Adipose tissue (tissue), 3 donors: ENCODE data around the gene AK9. TPM values are rescaled to one million over a fixed set of nuclear protein-coding genes. Genes with fewer than 3 reads are reported as not detected.
"Not testable (repeated sequence)": the region's sequence is repeated elsewhere in the genome, so short reads cannot be mapped to it uniquely, and the experiment has no call there.

Experiments
- H3K27ac ChIP-seq: one replicate; pipeline ENCODE4 v1.5.1; 2013; ENCODE audit warnings: low read depth, low read length
- WGBS, 3 donors: extraction: QIAGEN DNeasy Blood & Tissue Kit; methylation state at CpG; one replicate each; pipeline ENCODE4 v1.1.7; 2013; 5-methylcytosine and 5-hydroxymethylcytosine counted together
- polyA plus RNA-seq, 3 donors: library from polyadenylated mRNA; stranded (reverse); fragments of 200-250 nt; gene quantifications; one replicate each; pipeline ENCODE4 v1.2.3, GENCODE V29; 2013
- donor health status: healthy with polysubstance abuse.
- donor health status: Bipolar disorder and iron deficiency.
- donor health status: healthy.

The AK9 gene
- polyA plus RNA-seq, 3 donors, result 2.3 to 3.7 (median 2.8) TPM

DNA sequence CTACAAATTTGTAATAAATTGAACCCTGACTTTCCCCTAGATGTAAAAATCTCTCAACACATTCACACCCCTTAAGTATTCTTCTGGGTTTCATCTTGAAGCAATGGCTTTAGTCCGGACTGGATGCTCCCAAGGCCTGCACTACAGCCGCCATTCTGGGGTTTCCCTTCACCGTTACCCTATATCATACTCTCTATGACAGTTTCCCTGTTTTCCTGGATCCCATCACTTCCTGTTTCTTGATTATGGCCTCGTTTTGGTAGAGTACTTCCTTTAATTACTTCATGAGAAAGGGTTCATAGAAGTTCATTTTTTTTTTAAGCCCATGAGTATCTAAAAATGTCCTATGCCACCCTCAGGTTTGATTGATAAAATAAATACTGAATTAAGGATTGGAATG is 11.8 kb upstream of the AK9 start:
- 45 to 75% (median 47%) methylated on average over 4 of the region's 4 CpGs for WGBS, 3 donors
- no peak overlapping the region for H3K27ac ChIP-seq

DNA sequence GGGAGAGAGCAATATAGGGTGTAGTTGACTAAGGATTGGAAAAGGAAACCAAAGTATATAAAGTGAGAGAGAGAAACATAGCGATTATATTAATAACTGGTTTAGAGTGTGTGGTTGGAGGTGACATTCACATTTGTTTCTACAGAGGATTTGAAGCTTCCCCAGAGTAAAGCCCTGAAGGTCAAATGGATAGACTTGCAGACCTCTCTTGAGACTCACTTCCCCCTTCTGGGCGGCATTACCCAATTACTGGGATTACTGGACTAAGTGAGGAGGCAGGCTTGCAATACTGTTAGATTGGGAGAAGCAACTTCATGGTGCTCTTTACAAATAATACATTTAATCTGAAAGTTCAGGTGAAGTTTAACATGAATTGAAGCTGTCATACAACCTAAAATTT is 10.8 kb upstream of the AK9 start:
- 57 to 98% (median 70%) methylated on average over 2 of the region's 2 CpGs for WGBS, 3 donors
- H3K27ac ChIP-seq, result no peak overlapping the region

DNA sequence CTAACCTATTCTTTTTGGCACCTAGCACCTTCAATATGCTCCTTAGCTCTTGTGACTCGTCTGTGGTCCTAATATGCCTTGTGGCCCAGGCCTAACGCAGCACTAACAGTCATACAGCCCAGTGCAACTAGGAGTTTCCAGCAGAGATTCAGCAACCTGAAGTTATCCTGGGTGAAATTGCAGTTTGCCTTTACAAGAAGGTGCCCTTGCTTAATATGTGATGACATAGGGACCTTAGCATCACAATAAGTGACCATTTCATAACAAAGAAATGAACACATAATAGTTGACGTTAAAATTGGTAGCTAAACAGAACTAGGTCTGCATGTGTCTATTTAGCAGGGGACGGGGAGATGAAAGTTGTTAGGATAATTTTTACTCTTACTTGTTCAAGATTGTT is 10.2 kb upstream of the AK9 start:
- no peak overlapping the region for H3K27ac ChIP-seq
- WGBS, 3 donors, result 68 to 89% (median 78%) methylated on average over 4 of the region's 4 CpGs

DNA sequence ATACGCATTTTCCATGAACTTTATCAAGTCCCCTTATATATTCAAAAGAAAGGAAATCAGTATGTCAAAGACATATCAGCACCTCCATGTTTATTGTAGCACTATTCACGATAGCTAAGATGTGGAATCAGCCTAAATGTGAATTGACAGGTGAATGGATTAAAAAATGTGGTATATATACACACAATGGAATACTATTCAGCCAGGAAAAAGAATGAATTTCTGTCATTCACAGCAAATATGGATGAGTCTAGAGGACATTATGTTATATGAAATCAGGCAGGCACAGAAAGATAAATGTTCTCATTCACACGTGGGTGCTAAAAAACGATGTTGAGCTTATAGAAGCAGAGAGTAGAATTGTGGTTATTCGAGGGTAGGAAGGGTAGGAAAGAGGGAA is 5.4 kb upstream of the AK9 start:
- H3K27ac ChIP-seq, result no peak overlapping the region
- whole genome bisulfite sequencing, 3 donors, result 97 to 98% (median 97%) methylated on average over 5 of the region's 5 CpGs

DNA sequence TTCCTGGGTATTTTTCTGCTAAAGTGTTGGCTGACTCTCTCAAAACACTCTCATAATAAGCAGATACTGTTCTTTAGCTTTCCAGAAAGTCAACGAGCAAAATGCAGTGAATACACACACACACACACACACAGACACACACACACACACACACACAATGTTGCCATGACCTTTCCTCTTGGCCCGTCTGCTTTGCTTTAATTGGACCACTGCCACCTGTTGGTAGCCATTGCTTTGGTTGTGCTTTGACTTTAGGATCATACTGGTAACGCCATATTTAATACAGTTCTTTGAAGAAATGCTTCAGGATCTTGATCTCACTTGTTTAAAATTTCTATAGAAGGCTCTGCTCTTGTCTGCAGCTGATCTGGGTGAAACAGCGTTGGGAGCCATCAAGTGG is 4.5 kb upstream of the AK9 start:
- 55 to 64% (median 63%) methylated on average over 4 of the region's 4 CpGs for WGBS, 3 donors
- H3K27ac ChIP-seq, result no peak overlapping the region

DNA sequence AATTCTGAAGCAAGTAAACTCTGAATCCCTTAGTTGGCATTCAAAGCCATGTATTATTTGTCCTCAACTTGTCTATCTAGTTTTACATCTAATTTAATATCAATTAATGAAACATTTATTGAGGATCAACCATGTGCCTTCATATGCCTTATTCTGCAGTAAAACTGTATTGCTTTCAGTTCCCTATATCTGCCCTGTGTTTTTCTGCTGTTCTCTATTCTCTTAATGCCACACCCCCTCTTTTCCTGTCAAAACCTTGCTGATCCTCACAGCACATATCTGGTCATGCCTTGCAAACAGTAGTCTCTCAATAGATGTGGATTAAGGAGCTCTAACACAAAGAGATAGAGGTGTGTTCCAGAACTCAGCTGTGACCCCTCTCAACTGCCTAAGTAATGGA is 2.1 kb upstream of the AK9 start:
- H3K27ac ChIP-seq, result no peak overlapping the region

DNA sequence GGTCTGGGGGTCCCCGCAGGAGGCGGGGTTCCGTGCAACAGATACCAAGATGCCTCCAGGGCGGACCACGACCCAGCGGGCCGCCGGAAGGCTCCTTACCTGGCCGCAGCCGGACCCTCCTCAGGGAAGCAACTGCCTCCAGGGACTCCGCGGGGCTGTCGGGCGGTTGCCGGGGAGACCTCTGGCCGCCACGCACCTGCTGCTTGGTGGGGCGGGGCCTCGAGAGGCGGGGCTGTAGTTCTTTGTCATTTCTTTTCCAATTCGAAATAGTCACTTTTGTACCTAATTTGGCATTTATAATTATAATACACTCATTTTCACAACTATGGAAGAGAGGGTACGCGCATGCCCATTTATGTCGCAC is 647 bp downstream of the AK9 start:
- no peak overlapping the region for H3K27ac ChIP-seq
- 0 to 1% (median 1%) methylated on average over 24 of the region's 24 CpGs for WGBS, 3 donors

DNA sequence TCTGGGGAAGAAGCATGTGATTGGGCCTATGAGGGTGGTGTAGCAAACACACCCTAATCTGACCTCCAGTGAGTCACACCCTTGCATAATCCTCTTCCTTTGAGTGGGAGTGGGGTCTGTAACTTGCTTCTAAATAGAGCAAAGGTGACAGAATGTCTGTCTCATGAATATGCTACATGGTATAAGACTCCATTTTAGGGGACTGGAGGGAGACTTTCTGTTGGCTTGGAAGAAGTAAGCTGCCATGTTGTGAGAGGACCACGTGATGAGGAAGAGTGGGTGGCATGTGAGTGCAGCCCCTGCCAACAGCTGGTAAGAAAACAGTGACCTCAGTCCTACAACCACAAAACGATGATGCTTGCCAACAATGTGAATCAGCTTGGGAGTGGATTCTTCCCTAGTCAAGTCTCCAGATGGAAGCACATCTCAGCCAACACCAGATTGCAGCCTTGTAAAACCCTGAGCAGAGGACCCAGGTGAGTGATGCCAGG is 3.7 kb downstream of the AK9 start:
- WGBS, 3 donors, result 41 to 44% (median 41%) methylated on average over 2 of the region's 2 CpGs
- no peak overlapping the region for H3K27ac ChIP-seq

DNA sequence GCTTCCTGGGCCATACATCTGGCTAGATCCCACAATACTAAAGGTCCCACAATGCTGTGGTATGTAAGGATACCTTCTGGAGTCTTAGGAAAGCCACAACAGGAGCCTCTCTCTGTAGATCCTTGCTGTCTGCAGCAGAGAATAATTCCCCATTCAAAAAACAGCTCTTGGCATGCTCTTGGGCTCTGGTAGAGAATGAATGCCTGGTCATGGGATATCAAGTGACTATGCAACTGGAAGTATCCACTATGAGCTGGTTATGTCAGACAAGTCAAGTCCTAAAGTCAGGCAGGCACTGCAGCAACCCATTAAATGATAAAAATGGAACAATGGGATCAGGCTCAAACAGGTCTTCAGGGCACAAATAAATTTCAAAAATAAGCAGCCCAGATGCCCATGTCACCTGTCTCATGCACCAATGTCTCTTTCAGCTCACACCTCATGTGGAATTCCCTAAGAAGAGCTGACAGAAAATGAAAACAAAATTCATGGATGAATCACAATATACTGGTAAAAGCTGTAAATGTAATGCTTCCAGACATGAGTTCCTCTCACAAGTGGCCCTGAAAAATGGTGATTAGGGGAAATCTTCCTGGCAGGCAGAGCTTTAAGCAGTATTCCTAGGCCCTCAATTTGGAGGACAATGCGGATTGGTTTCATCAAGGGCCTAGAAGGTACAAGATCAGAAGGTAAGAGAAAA is 4.3 kb downstream of the AK9 start:
- 88 to 96% (median 96%) methylated on average over 1 of the region's 1 CpG for WGBS, 3 donors
- no peak overlapping the region for H3K27ac ChIP-seq

DNA sequence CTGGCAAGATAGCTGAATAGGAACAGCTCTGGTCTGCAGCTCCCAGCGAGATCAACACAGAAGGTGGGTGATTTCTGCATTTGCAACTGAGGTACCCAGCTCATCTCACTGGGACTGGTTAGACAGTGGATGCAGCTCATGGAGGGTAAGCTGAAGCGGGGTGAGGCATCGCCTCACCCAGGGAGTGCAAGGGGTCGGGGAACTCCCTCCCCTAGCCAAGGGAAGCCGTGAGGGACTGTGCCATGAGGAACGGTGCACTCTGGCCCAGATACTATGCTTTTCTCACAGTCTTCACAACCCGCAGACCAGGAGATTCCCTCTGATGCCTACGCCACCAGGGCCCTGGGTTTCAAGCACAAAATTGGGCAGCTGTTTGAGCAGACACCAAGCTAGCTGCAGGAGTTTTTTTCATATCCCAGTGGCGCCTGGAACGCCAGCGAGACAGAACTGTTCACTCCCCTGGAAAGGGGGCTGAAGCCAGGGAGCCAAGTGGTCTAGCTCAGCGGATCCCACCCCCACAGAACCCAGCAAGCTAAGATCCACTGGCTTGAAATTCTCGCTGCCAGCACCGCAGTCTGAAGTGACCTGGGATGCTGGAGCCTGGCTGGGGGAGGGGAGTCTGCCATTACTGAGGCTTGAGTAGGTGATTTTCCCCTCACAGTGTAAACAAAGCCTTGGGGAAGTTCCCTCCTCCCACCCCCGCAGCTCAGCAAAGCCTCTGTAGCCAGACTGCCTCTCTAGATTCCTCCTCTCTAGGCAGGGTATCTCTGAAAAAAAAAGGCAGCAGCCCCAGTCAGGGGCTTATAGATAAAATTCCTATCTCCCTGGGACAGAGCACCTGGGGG is 12.1 kb downstream of the AK9 start:
- not testable (repeated sequence) for H3K27ac ChIP-seq
- 47 to 71% (median 58%) methylated on average over 14 to 15 of the region's 15 CpGs for WGBS, 3 donors

DNA sequence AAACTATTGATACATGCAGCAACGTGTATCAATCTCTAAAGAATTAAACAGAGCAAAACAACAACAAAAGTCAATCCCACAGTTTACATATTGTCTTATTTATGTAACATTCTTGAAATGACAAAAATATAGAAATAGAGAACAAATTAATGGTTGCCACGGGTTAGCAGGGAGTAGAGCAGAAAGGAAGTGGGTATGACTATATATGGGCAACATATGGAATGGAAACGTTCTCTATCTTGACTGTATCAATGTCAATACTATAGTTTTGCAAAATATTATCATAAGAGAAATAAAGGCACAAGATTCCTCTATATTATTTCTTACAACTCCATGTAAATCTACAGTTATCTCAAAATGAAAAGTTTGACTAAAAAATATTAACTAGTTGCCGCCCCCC is 12.8 kb downstream of the AK9 start:
- no peak overlapping the region for H3K27ac ChIP-seq
- WGBS, 3 donors, result 58 to 77% (median 73%) methylated on average over 4 of the region's 4 CpGs

DNA sequence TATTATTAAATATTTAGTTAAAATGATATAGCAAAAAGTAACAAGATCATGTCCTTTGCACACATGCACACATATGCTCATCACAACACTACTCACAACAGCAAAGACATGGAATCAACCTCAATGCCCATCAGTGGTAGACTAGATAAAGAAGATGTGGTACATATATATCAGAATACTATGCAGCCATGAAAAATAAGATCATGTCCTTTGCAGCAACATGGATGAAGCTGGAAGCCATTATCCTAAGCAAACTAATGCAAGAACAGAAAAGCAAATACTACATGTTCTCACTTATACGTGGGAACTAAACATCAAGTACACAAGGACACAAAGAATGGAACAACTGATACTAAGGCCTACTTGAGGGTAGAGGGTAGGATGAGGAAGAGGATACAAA is 14.3 kb downstream of the AK9 start:
- 79 to 100% (median 92%) methylated on average over 1 of the region's 1 CpG for whole genome bisulfite sequencing, 3 donors

DNA sequence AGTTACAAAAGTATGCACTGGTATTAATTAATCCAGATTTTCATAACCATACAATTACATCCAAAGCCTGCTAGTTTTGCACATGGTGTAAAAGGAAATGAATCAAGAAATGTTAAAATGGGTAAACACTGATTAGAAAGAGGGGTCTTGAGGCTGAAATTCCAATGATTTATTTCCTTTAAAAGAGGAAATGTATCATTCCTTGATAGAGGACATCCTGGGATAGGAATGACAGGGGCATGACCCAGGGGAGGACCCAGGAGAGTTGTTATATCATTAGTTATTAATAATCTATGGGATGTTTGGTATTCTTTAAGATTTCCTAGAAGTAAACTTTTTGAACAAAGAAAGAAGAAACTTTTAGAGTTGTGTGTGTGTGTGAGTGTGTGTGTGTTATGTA is 18.2 kb downstream of the AK9 start:
- no peak overlapping the region for H3K27ac ChIP-seq

More for the DNA sequence above, 14.3 kb downstream of the AK9 start:
- H3K27ac ChIP-seq, result no peak overlapping the region

DNA sequence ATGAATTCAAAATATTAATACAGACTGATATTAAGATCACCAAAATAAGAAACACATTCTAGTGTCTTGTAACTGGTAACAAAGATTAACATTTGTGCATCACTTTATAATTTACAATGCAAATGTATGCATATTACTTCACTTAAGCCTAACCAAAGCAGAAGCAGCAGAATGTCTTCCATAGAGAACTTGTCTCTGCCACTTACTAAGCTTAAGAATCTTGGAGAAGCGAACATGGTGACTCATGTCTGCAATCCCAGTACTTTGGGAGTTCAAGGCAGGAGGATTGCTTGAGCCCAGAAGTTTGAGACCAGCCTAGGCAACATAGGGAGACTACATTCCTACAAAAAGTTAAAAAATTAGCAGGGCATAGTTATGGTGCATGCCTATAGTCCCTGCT is 18.8 kb downstream of the AK9 start:
- WGBS, 3 donors, result 90 to 96% (median 93%) methylated on average over 1 of the region's 1 CpG
- no peak overlapping the region for H3K27ac ChIP-seq

DNA sequence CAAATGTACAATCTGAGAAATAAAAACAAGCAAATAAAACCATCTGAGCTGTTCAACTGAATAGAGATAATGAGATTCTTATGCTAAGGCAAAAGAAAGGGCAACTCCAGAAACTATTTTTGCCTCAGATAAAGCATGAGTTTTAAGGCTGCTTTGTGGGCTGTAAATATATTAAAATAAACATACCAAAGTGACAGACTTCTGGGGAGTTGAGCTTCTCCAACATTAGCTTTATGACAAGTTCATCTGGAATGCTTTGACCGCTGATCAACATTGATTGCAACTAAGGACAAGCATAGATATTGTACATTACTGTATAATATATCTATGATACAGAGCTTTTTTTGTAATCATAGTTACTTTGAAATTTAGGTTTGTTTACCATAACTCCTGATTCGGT is 19.3 kb downstream of the AK9 start:
- WGBS, 3 donors, result 79 to 82% (median 81%) methylated on average over 2 of the region's 2 CpGs
- no peak overlapping the region for H3K27ac ChIP-seq

DNA sequence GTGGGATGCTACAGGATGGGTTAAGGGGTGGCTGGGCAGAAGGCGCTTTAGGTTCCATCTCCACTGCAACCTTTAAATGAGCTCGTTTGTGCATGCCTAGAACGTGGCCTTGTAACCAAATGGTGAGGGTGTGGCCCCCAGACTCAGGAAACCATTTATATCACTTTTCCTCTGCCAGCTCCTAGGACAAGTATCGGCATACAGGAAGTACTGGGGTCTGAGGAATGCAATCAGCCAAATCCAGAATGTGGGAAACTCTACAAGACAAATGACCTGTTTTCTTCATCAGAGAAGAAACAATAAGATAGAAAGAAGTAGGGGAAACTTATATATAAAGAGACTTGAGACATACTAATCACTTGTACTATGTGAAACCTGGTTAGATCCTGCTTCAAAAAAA is 21.2 kb downstream of the AK9 start:
- no peak overlapping the region for H3K27ac ChIP-seq
- 71 to 74% (median 74%) methylated on average over 4 of the region's 4 CpGs for WGBS, 3 donors

DNA sequence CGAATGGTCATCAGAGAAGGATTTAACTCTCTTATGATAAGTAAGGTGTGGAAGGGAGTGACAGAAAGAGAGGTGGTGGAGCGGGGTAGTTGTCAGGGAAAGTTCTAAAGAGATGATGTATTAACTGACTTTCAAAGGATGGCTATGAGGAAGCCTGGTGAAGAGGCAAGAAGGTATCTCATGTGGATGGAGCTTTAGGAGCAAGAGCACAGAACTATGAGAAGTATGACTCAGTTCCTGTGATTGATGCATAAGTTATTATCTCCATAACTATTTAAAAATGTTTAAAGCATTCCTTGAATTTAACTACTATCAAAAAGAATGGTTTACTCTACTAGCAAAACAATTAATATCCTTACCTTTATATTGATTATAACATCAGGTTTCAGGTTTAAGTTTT is 28.8 kb downstream of the AK9 start:
- no peak overlapping the region for H3K27ac ChIP-seq
- WGBS, 3 donors, result 91 to 97% (median 94%) methylated on average over 2 of the region's 2 CpGs

DNA sequence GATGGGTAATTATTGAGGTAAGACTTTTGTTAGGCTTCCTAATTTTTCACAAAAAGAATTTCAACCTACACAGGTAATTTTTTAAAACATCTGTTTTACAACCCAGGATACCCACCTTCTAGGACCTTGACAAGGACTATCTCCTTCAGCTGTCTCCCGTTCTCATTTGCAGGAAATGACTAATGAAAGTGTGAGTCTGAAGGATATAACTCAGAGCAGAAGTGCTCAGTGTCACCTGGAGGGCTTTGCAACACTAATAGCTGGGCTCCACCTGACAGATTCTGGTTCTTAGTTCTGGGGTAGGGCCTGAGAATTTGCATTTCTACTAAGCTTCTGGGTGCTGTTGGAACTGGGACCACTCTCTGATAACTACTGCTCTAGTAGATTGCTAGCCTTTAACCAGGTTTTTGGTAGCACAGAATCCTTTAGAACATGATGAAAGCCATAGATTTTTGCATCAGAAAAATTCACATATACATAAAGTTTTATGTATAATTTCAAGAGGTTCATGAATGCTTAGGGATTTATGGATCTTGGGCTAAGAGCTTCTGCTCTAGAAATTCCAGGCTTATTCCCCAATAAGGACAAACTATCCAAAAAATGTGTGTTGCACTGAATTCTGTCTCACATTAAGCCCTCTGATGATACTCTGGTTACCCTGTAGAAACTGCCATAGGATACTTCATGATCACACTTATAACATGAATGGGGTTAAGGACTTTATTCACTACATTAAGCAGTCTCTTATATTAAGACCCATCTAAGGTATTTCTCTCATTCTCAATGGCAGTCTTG is 30.3 kb downstream of the AK9 start:
- no peak overlapping the region for H3K27ac ChIP-seq
- 22 to 59% (median 52%) methylated on average over 1 of the region's 1 CpG for WGBS, 3 donors

DNA sequence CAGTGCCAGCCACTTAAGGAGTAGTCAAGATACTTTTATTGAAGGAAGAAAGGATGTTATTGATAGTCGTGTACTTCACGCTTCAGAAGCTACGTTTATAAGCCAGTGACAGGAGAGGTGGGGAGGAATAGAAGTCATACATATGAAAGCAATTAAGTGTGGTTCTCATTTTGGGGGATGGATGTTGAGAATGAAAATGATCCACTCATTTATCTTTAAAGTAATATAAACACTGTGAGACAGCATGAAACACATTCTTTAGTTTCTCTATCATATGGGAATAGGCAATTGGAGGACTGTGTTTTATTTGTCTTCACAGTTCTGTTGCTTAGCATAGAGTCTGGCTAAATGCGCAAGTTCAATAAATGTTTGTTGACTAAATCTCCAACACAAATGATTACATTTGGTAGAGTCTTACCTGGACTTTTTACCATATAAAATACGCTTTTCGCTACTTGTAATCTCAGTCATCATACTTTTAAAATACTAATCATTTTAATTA is 35.2 kb downstream of the AK9 start:
- 90 to 93% (median 91%) methylated on average over 6 of the region's 6 CpGs for WGBS, 3 donors
- no peak overlapping the region for H3K27ac ChIP-seq
